Measurements from ENCODE around the gene PLAGL1. TPM values are rescaled to one million over a fixed set of nuclear protein-coding genes. Genes with fewer than 3 reads are reported as not detected.

The PLAGL1 gene, protein sequence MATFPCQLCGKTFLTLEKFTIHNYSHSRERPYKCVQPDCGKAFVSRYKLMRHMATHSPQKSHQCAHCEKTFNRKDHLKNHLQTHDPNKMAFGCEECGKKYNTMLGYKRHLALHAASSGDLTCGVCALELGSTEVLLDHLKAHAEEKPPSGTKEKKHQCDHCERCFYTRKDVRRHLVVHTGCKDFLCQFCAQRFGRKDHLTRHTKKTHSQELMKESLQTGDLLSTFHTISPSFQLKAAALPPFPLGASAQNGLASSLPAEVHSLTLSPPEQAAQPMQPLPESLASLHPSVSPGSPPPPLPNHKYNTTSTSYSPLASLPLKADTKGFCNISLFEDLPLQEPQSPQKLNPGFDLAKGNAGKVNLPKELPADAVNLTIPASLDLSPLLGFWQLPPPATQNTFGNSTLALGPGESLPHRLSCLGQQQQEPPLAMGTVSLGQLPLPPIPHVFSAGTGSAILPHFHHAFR
- 1.1 and 2.2 TPM in 2 replicates for total RNA-seq (2021; fragmentation: NEBNext Ultra II Directional; extraction: Animal tissue kit (Norgen Biotek cat#: 25700))
- 0.94 and 1.2 TPM in 2 replicates for polyA plus RNA-seq (2011; rRNA removed)
- 0.81 TPM for polyA plus RNA-seq (2011; cell fraction: cytosol; rRNA removed)
- polyA plus RNA-seq (2011; cell fraction: nucleus; rRNA removed), result 4.0 TPM
- polyA plus RNA-seq (2012, experiment 1 of 2), result 0.82 to 2.1 TPM (median 1.5 TPM) in 4 replicates
- 0.17 TPM for polyA plus RNA-seq (2012, experiment 2 of 2)
- 0.89 TPM for polyA plus RNA-seq (2013, experiment 1 of 2)
- 0.81 TPM for polyA plus RNA-seq (2013, experiment 2 of 2)
- polyA minus RNA-seq (2011; rRNA and poly(A)+ RNA removed), result 1.9 and 3.1 TPM in 2 replicates
- 0.51 TPM for polyA minus RNA-seq (2011; cell fraction: cytosol; rRNA and poly(A)+ RNA removed)
- polyA minus RNA-seq (2011; cell fraction: nucleus; rRNA and poly(A)+ RNA removed), result 2.9 TPM
- long read RNA-seq, experiment 1, partial matches to known transcripts, result 0 of 2 reads
- long read RNA-seq, experiment 1, other reads (novel, unspliced or antisense), result 2 of 2 reads
- long read RNA-seq, experiment 2, result 0 reads

DNA sequence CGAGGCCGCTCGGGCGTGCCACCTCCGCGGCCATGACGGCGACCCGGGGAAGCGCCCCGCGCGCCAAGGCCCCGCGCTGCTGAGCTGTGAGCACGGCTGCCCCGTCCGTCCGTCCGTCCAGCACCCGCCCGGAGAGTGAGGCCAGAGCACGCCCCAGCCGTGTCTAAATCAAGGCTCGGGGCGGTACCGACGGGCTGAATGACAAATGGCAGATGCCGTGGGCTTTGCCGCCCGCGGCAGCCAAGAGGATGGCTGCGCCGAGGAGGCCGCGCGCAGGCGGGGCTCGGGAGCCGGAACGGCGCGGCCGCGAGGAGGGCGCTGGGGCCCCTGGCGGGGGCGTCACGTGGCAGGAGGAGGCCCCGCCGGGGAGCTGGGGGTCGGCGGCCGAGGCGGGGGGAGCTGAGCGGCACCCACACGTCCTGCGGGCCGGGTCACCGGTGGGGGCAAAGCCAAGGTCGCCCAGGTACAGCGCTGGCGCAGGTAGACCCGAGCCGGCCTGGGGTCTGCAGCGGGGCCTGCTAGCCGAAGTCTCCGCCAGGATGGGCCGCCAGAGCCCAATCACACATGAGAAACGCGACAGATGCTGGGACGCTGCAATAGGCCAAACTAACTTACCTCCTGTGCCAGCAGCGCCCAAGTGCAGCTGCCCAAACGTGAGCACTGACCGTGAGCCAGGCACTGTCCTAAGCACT lies at the start of gene PLAGL1:
Gene PLAGL1 (minus strand): TSS at position 140 of the 692 bp plus-strand sequence. CDS start 60,123 bp downstream, outside the sequence.
- POLR2A ChIA-PET (ENCODE audit: partially characterized antibody), result interaction anchor here (1.2 kb wide), 1 partner anchor 68 kb away, joined by 3 read pairs; no protein-coding TSS in a partner anchor
- TF ChIP-seq BACH1 (IDR thresholded peaks at IDR 0.05; ENCODE audit: low read length) (no peak), KDM5A (IDR thresholded peaks at IDR 0.05; ENCODE audit: low read length) (no peak), KDM4A (IDR thresholded peaks at IDR 0.05; ENCODE audit: low read depth, low read length, severe bottlenecking) (peak; percentile 56), RAD21 (IDR thresholded peaks at IDR 0.05 in 1 of 2, conservative IDR thresholded peaks at IDR 0.05 in 1 of 2; ENCODE audit: low read depth in 2 of 2, low read length in 2 of 2) (no peak), RNF2 (IDR thresholded peaks at IDR 0.05; ENCODE audit: borderline replicate concordance, low read depth, low read length, missing control alignments, poor library complexity, severe bottlenecking) (no peak)
- TF ChIP-seq, protein P1, sequence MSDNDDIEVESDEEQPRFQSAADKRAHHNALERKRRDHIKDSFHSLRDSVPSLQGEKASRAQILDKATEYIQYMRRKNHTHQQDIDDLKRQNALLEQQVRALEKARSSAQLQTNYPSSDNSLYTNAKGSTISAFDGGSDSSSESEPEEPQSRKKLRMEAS (IDR thresholded peaks at IDR 0.05), result 0 out of 2 replicates have a peak, but pooled peaks have one; percentile 5

More for the DNA sequence above, at the start of gene PLAGL1:
- Histone ChIP-seq H3K23me2 (ENCODE audit: low read depth, low read length) (peaks cover 5% of the 10 kb centered on the region; the same call in 1 of the 2 replicates), H2BK15ac (ENCODE audit: low read length) (no peak within 1 kb of the TSS), H2BK20ac (ENCODE audit: low read length) (no peak within 1 kb of the TSS), H3K23ac (ENCODE audit: insufficient read length) (no peak within 1 kb of the TSS), H3K4ac (replicated peaks; ENCODE audit: insufficient read length, low read depth, low read length) (no peak within 1 kb of the TSS), H4K5ac (ENCODE audit: insufficient read length, low read depth, low read length) (no peak within 1 kb of the TSS), H4K8ac (ENCODE audit: extremely low read depth, insufficient read depth, low read length) (peak within 1 kb of the TSS; percentile 86; the same call in 1 of the 2 replicates), H3K79me1 (ENCODE audit: low read depth, low read length) (no peaks in the 10 kb centered on the region), H3K9ac (replicated peaks in 1 of 4; ENCODE audit: extremely low read depth in 1 of 4, low read depth in 3 of 4, low read length in 3 of 4) (no peak within 1 kb of the TSS), H2BK5ac (ENCODE audit: low read depth, low read length) (no peak within 1 kb of the TSS), H3K9me3 (ENCODE audit: insufficient read depth in 2 of 2, low read depth in 1 of 2, low read length in 1 of 2) (peaks cover 0 to 6% of the 10 kb centered on the region in 2 experiments; a peak in 1 of 4 replicates), H3K27me3 (replicated peaks in 1 of 4; ENCODE audit: control insufficient read depth in 3 of 4, extremely low read depth in 1 of 4, insufficient read depth in 3 of 4, low read length in 3 of 4) (peaks cover 12 to 47% (median 37%) of the 10 kb centered on the region in 4 experiments), H3K4me3 (ENCODE audit: extremely low read depth in 1 of 4, insufficient read depth in 2 of 4, low read depth in 3 of 4, low read length in 4 of 4) (peak within 1 kb of the TSS; percentile 8 to 63 (median 26)), H2AFZ (ENCODE audit: low read length) (no peak within 1 kb of the TSS), H3K4me1 (replicated peaks in 1 of 4; ENCODE audit: control insufficient read depth in 3 of 4, insufficient read depth in 4 of 4, low read length in 3 of 4) (0 out of 7 replicates have a peak, but pooled peaks cover 0 to 3% (median 0%) of the 10 kb centered on the region in 4 experiments), H3K36me3 (ENCODE audit: control insufficient read depth in 2 of 4, insufficient read depth in 4 of 4, low read length in 3 of 4) (peaks cover 0 to 2% (median 0%) of the 10 kb centered on the region in 4 experiments; a peak in 1 of 8 replicates), H3K79me2 (ENCODE audit: control insufficient read depth in 1 of 2, insufficient read depth in 2 of 2, low read length in 2 of 2) (no peaks in the 10 kb centered on the region), H4K91ac (replicated peaks; ENCODE audit: insufficient read length, low read length) (no peak within 1 kb of the TSS), H4K20me1 (replicated peaks in 1 of 2; ENCODE audit: control insufficient read depth in 1 of 2, insufficient read depth in 2 of 2, low read length in 2 of 2) (no peaks in the 10 kb centered on the region), H3K56ac (replicated peaks; ENCODE audit: insufficient read length, low read depth, low read length) (no peak within 1 kb of the TSS), H3K27ac (ENCODE audit: low read depth, low read length) (no peak within 1 kb of the TSS), H3K4me2 (ENCODE audit: insufficient read depth in 1 of 2, low read depth in 2 of 2, low read length in 2 of 2) (peak within 1 kb of the TSS; percentile 56 to 76), H2BK120ac (replicated peaks; ENCODE audit: low read depth, low read length) (no peak within 1 kb of the TSS), H2BK12ac (ENCODE audit: low read depth, low read length) (no peak within 1 kb of the TSS), H3K14ac (ENCODE audit: insufficient read length) (no peak within 1 kb of the TSS), H3K18ac (ENCODE audit: extremely low read depth, low read length) (peak within 1 kb of the TSS; percentile 60), H2AK5ac (ENCODE audit: low read depth, low read length) (no peak within 1 kb of the TSS)
- DNase-seq (ENCODE audit: low read depth in 1 of 2, low spot score in 2 of 2), result peak in 1 of 2 experiments; percentile 60
- 63% methylated on average over 29 of the region's 75 CpGs; no CpG with 5 or more reads in 1 of the 2 experiments for WGBS, 2 experiments (ENCODE audit: extremely low coverage in 1 of 2, insufficient coverage in 1 of 2, insufficient read length in 1 of 2, insufficient replicate concordance in 2 of 2, low coverage in 1 of 2, low lambda C conversion rate in 2 of 2, missing lambda C conversion rate in 1 of 2)
- FAIRE-seq, result no peak
- CTCF ChIA-PET (ENCODE audit: partially characterized antibody), result interaction anchor here (0.5 to 12.8 kb wide), 7 partner anchors 13 to 1342 kb away, joined by 3 to 366 read pairs (median 4); no protein-coding TSS in a partner anchor
